ENCODE results near the gene SRD5A3. TPM values are rescaled to one million over a fixed set of nuclear protein-coding genes. Genes with fewer than 3 reads are reported as not detected.
A peak's percentile ranks its signal among the peaks of the same experiment; 100 is the strongest.

The SRD5A3 gene
- total and polyA plus RNA-seq, 9 of the 15 experiments (the other 6 are each of a cell fraction or from before 2014, with no cell fraction given): 2.5 to 37.0 (median 13.3) TPM

DNA sequence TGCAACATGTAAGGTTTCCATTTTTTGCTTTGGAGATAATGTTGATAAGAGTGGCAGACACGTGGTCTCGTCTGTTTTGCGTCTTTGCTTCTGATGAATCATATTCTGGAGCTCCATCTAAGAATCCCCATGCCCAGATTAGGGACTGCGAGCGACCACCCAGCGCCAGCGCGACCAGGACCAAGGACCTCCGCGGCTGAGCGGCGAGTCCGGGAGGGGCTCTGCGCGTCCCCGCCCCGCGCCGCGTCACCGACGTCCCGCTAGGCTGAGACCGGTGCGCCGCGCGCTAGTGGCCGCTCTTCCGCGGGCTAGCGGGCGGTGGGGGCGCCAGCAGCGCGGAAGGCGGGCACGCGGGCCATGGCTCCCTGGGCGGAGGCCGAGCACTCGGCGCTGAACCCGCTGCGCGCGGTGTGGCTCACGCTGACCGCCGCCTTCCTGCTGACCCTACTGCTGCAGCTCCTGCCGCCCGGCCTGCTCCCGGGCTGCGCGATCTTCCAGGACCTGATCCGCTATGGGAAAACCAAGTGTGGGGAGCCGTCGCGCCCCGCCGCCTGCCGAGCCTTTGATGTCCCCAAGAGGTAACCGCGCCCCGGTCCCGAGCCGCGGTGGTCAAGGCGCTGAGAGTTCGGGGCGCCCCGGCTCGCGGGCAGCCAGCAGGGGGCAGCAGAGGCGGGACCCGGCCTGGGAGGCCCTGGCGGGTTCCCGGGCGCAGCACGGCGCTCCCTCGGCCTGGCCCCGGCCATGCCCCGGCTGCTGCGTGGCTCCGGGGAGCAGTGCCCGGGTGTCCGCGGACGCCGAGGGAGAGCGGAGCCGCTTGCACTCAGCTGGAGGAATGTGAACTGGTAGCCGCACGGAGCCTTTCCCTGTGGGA, at the start of gene SRD5A3 (continued):
- TF ChIP-seq GATA2 (CRISPR knock-in tag; IDR thresholded peaks at IDR 0.05): peak; percentile 65
- TF ChIP-seq POLR2G (IDR thresholded peaks at IDR 0.05; ENCODE audit: low read depth, low read length): peak; percentile 98
- no peak for TF ChIP-seq IFI16 (CRISPR knock-in tag; IDR thresholded peaks at IDR 0.05)
- peak; percentile 29 for TF ChIP-seq RBM25 (IDR thresholded peaks at IDR 0.05; ENCODE audit: low read depth, low read length, severe bottlenecking)
- peak; percentile 83; the same call in 1 of the 2 replicates for TF ChIP-seq TGIF2 (CRISPR knock-in tag; IDR thresholded peaks at IDR 0.05)
- no peak; the same call in 1 of the 2 replicates for TF ChIP-seq SMARCC2 (IDR thresholded peaks at IDR 0.05; ENCODE audit: low read depth)
- peak; percentile 19 for TF ChIP-seq ZNF146 (CRISPR knock-in tag; IDR thresholded peaks at IDR 0.05; ENCODE audit: unreplicated experiment)
- no peak for TF ChIP-seq CBX5 (IDR thresholded peaks at IDR 0.05; ENCODE audit: borderline replicate concordance, low read depth)
- TF ChIP-seq CBFA2T2 (conservative IDR thresholded peaks at IDR 0.05): no peak
- no peak for TF ChIP-seq ZNF212 (CRISPR knock-in tag; IDR thresholded peaks at IDR 0.05)
- 0 out of 2 replicates have a peak, but pooled peaks have one; percentile 41 for TF ChIP-seq RUNX1 (IDR thresholded peaks at IDR 0.05; ENCODE audit: low read depth)
- no peak for TF ChIP-seq TCFL5 (CRISPR knock-in tag; conservative IDR thresholded peaks at IDR 0.05)
- peak; percentile 91; the same call in 1 of the 2 replicates for TF ChIP-seq NR3C1 (CRISPR knock-in tag; IDR thresholded peaks at IDR 0.05)
